ENCODE data around the gene GABRD.

DNA sequence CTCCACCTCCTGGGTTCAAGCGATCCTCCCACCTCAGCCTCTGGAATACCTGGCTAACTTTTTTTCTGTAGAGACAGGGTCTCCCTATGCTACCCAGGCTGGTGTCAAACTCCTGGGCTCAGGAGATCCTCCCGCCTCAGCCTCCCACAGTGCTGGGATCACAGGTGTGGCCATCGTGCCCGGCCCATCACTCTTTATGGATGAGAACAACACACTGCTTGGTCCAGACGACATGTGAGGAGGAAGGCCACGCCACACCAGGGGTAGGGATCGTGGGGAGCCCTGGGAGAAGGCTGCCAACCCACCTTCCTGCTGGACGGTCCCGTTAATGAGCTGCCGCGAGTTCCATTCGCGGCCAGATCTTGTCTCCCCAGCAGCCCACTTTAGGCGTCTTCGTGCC, 5.0 kb upstream of the GABRD start:
- TF ChIP-seq, protein P1, sequence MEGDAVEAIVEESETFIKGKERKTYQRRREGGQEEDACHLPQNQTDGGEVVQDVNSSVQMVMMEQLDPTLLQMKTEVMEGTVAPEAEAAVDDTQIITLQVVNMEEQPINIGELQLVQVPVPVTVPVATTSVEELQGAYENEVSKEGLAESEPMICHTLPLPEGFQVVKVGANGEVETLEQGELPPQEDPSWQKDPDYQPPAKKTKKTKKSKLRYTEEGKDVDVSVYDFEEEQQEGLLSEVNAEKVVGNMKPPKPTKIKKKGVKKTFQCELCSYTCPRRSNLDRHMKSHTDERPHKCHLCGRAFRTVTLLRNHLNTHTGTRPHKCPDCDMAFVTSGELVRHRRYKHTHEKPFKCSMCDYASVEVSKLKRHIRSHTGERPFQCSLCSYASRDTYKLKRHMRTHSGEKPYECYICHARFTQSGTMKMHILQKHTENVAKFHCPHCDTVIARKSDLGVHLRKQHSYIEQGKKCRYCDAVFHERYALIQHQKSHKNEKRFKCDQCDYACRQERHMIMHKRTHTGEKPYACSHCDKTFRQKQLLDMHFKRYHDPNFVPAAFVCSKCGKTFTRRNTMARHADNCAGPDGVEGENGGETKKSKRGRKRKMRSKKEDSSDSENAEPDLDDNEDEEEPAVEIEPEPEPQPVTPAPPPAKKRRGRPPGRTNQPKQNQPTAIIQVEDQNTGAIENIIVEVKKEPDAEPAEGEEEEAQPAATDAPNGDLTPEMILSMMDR (IDR thresholded peaks at IDR 0.05), result no peak
- no peak for TF ChIP-seq POLR2A (IDR thresholded peaks at IDR 0.05)

All from adrenal gland (tissue), 5 donors.